ENCODE measurements around the gene ANKRD37.

- TF ChIP-seq CTCF (IDR thresholded peaks at IDR 0.05), result no peak
- TF ChIP-seq EZH2 (IDR thresholded peaks at IDR 0.05), result no peak
Measured at GRCh38 chr4:185383451-185383850, 13.2 kb upstream of the ANKRD37 start.

Data from neural progenitor cell (in vitro differentiated cells).